Activated T-cell treated with anti-CD3 and anti-CD28 coated beads, Interleukin-2, amount 50 U/mL, for 4 hours (primary cell): ENCODE results near the gene RAE1. TPM values are rescaled to one million over a fixed set of nuclear protein-coding genes. Genes with fewer than 3 reads are reported as not detected.

Experiments used
- ATAC-seq, 2 donors: fragments of 200-7000 bp; cut with Tn5 transposase; one replicate each; pipeline ENCODE4 v1.10.0; 2021
- DNase-seq: peaks from one replicate; pipeline ENCODE4 v3.0.0-alpha.2; 2020
- H3K27me3 Mint-ChIP-seq: one replicate; pipeline ENCODE4 v1.8.0; 2021; ENCODE audit warnings: low read depth, mixed read lengths
- H3K36me3 Mint-ChIP-seq: one replicate; pipeline ENCODE4 v1.8.0; 2022; ENCODE audit warnings: mixed read lengths; ENCODE audit not compliant: insufficient read depth
- H3K4me1 Mint-ChIP-seq: one replicate; pipeline ENCODE4 v1.8.0; 2021; ENCODE audit warnings: low read depth, mixed read lengths
- H3K4me3 Mint-ChIP-seq: one replicate; pipeline ENCODE4 v1.8.0; 2021; ENCODE audit warnings: mild to moderate bottlenecking, moderate library complexity, mixed read lengths
- H3K9me3 Mint-ChIP-seq: one replicate; pipeline ENCODE4 v1.8.0; 2021; ENCODE audit warnings: mixed read lengths
- total RNA-seq, 3 donors: library from RNA; stranded (reverse); gene quantifications; one replicate each; pipeline ENCODE4 v1.2.1, GENCODE V29; 2021

Gene RAE1
- total RNA-seq, 3 donors from 2014 or later = 64.7 to 73.8 (median 68.5) TPM

GRCh38 chr20:57384486-57384885 is 33.4 kb downstream of the RAE1 start:
- H3K4me3 Mint-ChIP-seq = no peak overlapping the region
- H3K4me1 Mint-ChIP-seq = peaks cover 25% of the 10 kb centered on the region
- no peaks in the 10 kb centered on the region for H3K9me3 Mint-ChIP-seq
- H3K36me3 Mint-ChIP-seq = peaks cover 4% of the 10 kb centered on the region
- ATAC-seq (no peak), DNase-seq (no peak)
- no peaks in the 10 kb centered on the region for H3K27me3 Mint-ChIP-seq

GRCh38 chr20:57384953-57385761 is 34.1 kb downstream of the RAE1 start:
- no peaks in the 10 kb centered on the region for H3K36me3 Mint-ChIP-seq
- H3K4me3 Mint-ChIP-seq = no peak overlapping the region
- no peak for DNase-seq
- ATAC-seq = no peak
- H3K9me3 Mint-ChIP-seq = no peaks in the 10 kb centered on the region
- H3K4me1 Mint-ChIP-seq = peaks cover 28% of the 10 kb centered on the region
- H3K27me3 Mint-ChIP-seq = no peaks in the 10 kb centered on the region

GRCh38 chr20:57385940-57386339 is 34.9 kb downstream of the RAE1 start:
- no peak for DNase-seq
- Mint-ChIP-seq H3K4me1 (peaks cover 34% of the 10 kb centered on the region), H3K27me3 (no peaks in the 10 kb centered on the region), H3K36me3 (no peaks in the 10 kb centered on the region), H3K9me3 (no peaks in the 10 kb centered on the region), H3K4me3 (no peak overlapping the region)
- no peak for ATAC-seq

- Mint-ChIP-seq H3K9me3 (no peaks in the 10 kb centered on the region), H3K27me3 (no peaks in the 10 kb centered on the region), H3K36me3 (no peaks in the 10 kb centered on the region), H3K4me3 (no peak overlapping the region), H3K4me1 (peaks cover 32% of the 10 kb centered on the region)
- no peak for ATAC-seq
- DNase-seq = no peak
These were observed 35.7 kb downstream of the RAE1 start for GRCh38 chr20:57386762-57387161.

- DNase-seq (no peak), ATAC-seq (no peak)
- Mint-ChIP-seq H3K4me1 (peaks cover 25% of the 10 kb centered on the region), H3K36me3 (no peaks in the 10 kb centered on the region), H3K27me3 (no peaks in the 10 kb centered on the region), H3K4me3 (no peak overlapping the region), H3K9me3 (no peaks in the 10 kb centered on the region)
These were observed 36.4 kb downstream of the RAE1 start for GRCh38 chr20:57387463-57387862.

- peaks cover 2% of the 10 kb centered on the region for H3K36me3 Mint-ChIP-seq
- H3K9me3 Mint-ChIP-seq = no peaks in the 10 kb centered on the region
- ATAC-seq (no peak), DNase-seq (no peak)
- peaks cover 24% of the 10 kb centered on the region for H3K4me1 Mint-ChIP-seq
- no peak overlapping the region for H3K4me3 Mint-ChIP-seq
- no peaks in the 10 kb centered on the region for H3K27me3 Mint-ChIP-seq
These were observed 36.9 kb downstream of the RAE1 start for GRCh38 chr20:57387945-57388371.

GRCh38 chr20:57388953-57389694 is 38.1 kb downstream of the RAE1 start:
- Mint-ChIP-seq H3K4me3 (peak overlapping the region; percentile 83), H3K36me3 (peaks cover 12% of the 10 kb centered on the region), H3K27me3 (no peaks in the 10 kb centered on the region), H3K4me1 (peaks cover 34% of the 10 kb centered on the region), H3K9me3 (no peaks in the 10 kb centered on the region)
- ATAC-seq (peak; percentile 38 to 39), DNase-seq (peak; percentile 51)

- Mint-ChIP-seq H3K36me3 (peaks cover 12% of the 10 kb centered on the region), H3K4me3 (peak overlapping the region; percentile 83), H3K9me3 (no peaks in the 10 kb centered on the region), H3K4me1 (peaks cover 41% of the 10 kb centered on the region), H3K27me3 (no peaks in the 10 kb centered on the region)
- peak; percentile 8 to 14 for ATAC-seq
- DNase-seq = peak; percentile 66
These were observed 38.9 kb downstream of the RAE1 start for GRCh38 chr20:57389695-57390603.

- H3K4me1 Mint-ChIP-seq = peaks cover 48% of the 10 kb centered on the region
- ATAC-seq = peak; percentile 63
- no peaks in the 10 kb centered on the region for H3K27me3 Mint-ChIP-seq
- peaks cover 17% of the 10 kb centered on the region for H3K36me3 Mint-ChIP-seq
- DNase-seq = peak; percentile 76
- H3K9me3 Mint-ChIP-seq = no peaks in the 10 kb centered on the region
- H3K4me3 Mint-ChIP-seq = peak within 1 kb of the TSS; percentile 91
These were observed 39.8 kb downstream of the RAE1 start, which contains the start of gene RBM38 for GRCh38 chr20:57390604-57391438. Gene RBM38 (plus strand): TSS chr20:57391396. CDS start chr20:57391582, 186 bp downstream.

- DNase-seq = peak; percentile 21
- Mint-ChIP-seq H3K4me3 (peak overlapping the region; percentile 91), H3K9me3 (no peaks in the 10 kb centered on the region), H3K27me3 (no peaks in the 10 kb centered on the region), H3K4me1 (peaks cover 57% of the 10 kb centered on the region), H3K36me3 (peaks cover 23% of the 10 kb centered on the region)
- ATAC-seq = peak; percentile 4 to 6
These were observed 40.6 kb downstream of the RAE1 start for GRCh38 chr20:57391439-57392301.

GRCh38 chr20:57392512-57393271 is 41.6 kb downstream of the RAE1 start:
- Mint-ChIP-seq H3K36me3 (peaks cover 26% of the 10 kb centered on the region), H3K4me3 (peak overlapping the region; percentile 91), H3K27me3 (no peaks in the 10 kb centered on the region), H3K4me1 (peaks cover 67% of the 10 kb centered on the region), H3K9me3 (no peaks in the 10 kb centered on the region)
- DNase-seq (peak; percentile 53), ATAC-seq (peak; percentile 28 to 32)
